ENCODE data around the gene VTN.

VTN gene, protein sequence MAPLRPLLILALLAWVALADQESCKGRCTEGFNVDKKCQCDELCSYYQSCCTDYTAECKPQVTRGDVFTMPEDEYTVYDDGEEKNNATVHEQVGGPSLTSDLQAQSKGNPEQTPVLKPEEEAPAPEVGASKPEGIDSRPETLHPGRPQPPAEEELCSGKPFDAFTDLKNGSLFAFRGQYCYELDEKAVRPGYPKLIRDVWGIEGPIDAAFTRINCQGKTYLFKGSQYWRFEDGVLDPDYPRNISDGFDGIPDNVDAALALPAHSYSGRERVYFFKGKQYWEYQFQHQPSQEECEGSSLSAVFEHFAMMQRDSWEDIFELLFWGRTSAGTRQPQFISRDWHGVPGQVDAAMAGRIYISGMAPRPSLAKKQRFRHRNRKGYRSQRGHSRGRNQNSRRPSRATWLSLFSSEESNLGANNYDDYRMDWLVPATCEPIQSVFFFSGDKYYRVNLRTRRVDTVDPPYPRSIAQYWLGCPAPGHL

DNA sequence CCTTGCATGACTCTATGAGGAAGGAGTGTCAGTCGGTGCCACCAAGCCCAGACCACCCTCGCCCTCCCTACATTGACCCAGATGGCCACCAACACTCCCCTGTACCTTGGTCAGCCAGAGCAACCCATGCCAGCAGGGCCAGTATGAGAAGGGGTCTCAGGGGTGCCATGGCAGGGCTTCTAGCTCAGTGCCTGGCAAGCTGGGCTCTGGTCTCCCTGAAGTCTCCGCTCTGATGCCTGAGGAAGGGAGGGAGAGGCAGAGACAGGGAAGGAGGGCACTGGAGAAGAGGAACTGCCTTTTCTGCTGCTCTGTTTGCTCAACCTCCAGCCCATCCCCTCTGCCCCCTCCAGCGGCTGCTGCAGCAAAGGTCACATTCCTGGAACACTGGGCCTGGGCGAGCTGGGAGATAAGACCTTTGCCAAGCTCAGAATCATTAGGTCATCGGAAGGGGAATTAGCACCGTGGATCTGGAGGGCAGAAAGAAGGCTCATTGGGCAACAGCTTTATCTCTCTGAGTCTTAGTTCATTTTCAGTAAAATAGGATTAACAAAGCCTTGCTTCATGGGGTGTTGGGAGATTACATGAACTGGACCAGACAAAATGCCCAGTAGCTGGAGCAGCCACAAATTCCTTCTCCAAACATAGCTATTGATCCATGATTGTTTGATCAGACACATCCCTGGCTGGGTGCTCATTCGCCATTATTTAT lies at the start of gene VTN:
Gene VTN (minus strand): TSS at position 273 of the 709 bp plus-strand sequence. CDS start 104 bp downstream, at position 169.
- no peak for DNase-seq (ENCODE audit: low read depth in 3 of 3)

DNA sequence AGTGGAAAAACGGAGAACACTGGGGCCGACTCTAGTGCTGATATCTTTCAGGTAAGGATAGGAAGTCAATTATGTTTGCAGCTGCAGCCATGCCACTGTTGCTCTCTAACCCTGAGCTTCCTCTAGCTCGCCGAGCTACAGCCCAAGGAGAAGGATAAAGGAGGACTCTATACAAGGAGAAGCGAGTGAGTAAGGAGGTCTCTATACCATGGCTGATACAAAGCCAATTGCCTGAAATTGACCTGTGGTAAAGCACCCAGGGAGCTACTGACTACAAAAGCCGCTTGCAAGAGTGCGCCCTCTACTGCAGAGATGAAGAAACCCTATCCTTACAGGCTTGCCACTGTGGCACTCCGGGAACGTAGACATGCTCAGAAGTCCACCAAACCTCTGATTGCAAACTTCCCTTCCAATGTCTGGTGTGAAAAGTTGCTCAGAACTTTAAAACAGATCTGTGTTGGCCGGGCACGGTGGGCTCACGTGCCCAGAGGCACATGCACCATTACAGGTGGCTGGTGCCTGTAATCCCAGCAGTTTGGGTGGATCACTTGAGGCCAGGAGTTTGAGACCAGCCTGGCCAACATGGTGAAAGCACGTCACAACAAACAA lies 46.7 kb upstream of the VTN start:
- DNase-seq (ENCODE audit: low read depth in 3 of 3), result peak; percentile 6 to 45 (median 33)

DNA sequence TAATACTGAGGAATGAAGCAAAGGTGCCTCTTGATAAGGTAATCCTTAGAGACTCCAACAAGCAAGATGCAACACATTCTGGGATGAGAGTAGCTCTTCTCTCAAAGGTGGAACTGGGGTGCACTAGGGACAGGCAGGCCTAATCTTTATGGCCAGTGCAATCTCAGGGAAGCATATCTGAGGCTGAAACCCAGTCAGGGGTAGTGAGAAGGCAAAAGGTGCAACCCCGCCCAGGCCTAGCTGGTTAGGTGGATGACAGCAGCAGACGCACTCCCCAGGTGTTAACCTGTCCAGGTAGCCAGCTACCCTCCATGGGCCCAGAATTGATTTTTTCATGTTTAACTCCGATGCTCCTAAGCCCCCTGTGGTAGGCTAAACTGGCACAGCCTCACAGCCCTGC lies 45.8 kb upstream of the VTN start:
- no peak for DNase-seq (ENCODE audit: low read depth in 3 of 3)

DNA sequence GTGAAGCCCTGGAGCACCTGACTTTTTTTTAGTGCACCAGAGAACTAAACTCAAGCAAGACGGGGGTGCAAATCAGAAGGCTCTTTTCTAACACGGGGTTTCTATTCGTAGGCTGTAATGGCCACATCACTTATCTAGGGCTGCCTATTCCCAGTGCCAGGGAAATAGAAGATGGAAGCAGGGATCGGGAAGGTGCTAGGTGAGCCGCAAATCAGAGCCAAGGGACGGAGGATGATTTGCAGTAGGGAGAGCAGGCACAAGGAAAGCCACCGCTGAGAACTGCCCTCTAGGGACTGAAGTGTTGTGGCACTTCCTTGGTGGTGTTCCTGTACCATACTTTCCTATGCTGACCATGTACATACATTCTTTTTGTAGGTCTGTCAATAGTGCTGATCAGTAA lies 43.7 kb upstream of the VTN start:
- DNase-seq (ENCODE audit: low read depth in 3 of 3), result no peak

DNA sequence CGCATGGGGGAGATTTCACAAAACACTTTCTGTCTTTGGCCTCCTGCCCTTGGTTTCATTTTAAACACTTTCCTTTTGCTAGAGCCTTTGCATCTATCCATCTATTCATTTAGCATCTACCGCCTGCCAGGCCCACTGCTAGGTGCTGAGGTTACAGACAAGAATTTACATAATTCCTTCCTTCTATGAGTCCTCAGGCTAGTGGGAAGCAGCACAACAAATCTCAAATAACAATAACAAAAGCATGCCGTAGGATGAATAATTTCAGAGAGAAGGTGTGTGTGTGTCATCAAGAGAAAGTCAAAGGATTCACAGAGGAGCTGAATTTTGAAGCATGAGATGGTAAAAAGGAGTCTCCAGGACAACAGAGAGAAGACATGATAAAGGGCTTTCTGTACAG lies 42.0 kb upstream of the VTN start:
- no peak for DNase-seq (ENCODE audit: low read depth in 3 of 3)

DNA sequence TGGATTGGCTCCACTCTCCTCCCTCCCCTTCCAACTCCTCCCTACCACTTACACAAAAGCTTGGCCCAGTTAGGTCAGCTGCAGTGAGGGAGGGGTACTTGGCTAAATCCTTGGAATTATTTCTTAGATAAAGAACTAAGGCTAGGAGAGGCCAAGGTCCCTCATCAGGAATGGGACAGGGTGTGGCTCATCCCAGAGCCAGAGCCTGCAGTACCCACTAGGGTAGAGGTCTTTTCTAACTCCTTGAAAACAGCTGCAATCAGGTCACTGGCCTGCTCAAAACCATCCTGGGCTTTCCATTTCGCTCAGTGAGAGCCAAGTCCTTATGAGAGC lies 37.8 kb upstream of the VTN start:
- DNase-seq (ENCODE audit: low read depth in 3 of 3), result no peak

DNA sequence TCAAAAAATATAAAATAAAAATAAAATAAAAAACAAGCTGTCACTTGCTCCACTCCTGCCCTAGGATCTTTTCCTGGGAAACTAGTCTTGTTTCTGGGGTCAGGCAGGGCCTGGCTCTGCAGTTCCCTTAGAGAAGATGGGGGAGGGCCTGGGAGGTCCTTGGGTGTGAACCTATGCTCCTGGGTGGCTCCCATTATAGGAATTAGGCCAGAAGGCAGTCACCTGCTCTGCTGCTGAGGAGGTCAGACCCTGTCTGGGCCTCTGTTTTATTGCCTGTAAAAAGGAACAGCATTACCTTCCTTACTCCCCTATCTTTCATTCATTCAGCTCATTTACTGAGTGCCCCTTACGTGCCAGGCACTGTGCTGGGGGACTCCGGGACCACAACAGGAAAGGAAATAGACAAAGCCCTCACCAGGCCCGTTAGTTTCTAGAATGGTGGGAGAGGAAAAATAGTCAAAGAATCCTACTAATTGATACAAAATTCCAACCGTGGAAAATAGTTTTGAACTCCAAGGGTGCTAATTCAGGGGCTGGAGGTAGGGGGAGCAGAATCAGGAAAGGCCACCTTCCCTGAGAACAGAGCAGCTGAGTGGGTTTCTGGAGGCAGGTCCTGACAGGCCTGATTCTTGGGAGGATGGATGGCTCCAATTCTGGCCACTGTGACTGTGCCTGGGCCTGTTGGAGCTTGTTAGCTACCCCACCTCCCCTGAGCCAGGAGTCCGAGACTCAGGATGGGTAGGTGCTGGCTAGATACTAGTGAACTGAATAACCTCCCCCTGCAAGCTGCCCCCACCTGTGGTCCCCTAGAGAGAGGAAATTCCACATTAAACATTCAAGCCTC lies 37.2 kb upstream of the VTN start:
- DNase-seq (ENCODE audit: low read depth in 3 of 3), result no peak

DNA sequence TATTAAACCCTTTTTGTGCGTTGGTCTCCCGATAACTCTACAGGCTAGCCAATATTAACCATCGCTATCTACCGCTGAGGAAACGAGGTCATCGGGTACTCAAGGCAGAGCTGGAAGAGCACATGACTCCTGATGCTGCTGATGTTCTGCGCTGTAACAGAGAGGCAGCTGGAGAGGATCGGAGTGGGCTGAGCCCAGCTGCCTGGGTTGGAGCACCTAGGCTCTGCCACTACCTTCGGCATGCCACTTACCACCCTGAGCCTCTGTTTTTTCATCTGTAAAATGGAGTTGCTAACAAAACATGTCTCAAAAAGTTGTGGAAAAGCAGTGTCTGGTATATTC lies 36.3 kb upstream of the VTN start:
- DNase-seq (ENCODE audit: low read depth in 3 of 3), result no peak

DNA sequence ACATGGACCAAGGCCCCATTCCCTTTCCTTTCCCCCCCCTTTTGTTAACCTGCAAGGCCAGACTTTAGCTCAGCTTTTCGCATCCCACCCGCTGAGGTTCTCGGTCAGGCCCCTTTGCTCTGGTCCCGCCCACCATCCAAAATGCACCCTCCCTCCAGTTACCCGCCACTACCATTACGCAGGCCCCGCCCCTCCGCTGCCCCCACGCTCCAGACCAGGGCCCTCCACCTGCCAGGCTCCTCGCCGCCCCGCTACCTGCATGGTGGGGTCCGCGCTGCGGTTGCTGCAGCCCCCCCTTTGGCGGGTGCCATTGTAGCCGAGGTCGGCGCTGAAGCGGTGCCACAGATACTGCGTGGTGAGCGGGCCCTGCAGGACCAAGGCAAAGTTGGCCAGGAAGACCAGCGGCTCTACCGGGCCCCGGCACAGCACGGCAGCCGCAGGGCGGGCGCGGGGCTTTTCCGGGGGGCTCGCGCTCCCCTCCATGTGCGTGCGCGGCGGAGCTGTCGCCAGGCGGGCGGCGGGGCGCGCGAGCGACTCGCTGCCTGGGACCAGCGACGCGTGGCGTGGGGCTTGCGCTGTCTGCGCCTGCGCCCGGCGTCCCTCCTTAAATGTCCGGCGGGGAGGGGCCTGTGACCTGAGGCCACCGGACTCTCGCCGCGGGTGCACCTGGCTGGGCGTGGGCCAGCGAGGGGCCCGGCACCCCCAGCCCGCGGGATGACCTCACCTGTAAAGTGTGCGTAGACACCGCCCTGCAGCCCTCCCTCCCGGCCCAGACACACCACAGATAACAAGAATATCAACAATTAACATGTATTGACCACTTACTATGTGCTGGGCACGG lies 35.7 kb upstream of the VTN start, which contains the start of gene SLC46A1:
Gene SLC46A1 (minus strand): TSS at position 581 of the 841 bp plus-strand sequence. CDS start 98 bp downstream, at position 483.
- peak; percentile 26 to 72 (median 43) for DNase-seq (ENCODE audit: low read depth in 3 of 3)

DNA sequence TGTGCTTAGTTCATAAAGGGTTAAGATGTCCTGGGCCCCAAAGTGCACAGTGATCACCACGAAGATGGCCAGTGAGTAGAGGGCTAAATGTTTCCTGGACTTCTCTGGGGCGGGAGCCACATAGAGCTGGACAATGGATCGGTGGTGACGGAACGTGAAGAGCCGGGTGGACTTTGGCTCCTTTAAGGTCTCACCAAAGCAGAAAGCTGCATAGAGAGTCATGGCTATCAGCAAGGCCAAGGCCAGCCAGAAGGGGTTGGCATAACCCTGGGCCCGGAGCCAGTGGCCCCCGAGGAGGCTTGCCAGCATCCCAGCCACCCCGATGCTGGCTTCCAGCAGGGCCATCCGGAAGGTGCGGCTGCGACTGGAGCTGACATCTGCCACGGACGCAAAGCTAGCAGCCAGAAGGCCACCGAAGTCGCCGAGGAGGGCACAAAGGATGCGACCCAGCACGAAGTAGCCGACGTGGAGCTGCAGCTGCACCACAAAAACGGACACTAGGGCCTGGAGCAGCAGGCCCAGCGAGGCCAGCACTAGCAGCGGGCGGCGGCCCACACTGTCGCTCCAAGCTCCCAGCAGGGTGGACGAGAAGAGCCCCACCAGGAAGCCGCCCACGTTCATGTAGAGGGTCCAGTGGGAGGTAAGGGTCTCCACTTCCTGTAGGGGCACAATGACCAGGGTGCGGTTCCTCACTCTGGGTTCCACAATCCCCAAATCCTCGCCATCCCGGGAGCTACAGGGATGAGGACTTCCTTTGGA lies 34.9 kb upstream of the VTN start:
- DNase-seq (ENCODE audit: low read depth in 3 of 3), result no peak

DNA sequence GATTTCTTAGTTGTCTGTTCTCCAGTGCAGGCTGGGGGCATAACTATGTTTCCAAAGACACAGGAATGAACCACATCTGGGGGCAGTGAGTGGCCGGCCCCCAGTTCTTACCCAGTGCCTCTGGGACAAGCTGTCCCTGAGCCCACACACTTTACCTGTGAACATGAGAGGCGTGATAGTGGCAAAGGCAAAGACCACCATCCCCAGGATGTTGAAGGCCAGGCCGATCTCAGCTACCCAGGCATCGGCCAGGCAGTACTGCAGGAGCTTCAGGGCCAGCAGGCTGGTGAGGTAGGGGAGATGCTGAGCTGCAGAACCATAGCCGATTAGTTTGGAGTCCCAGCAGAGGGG lies 34.3 kb upstream of the VTN start:
- DNase-seq (ENCODE audit: low read depth in 3 of 3), result no peak

DNA sequence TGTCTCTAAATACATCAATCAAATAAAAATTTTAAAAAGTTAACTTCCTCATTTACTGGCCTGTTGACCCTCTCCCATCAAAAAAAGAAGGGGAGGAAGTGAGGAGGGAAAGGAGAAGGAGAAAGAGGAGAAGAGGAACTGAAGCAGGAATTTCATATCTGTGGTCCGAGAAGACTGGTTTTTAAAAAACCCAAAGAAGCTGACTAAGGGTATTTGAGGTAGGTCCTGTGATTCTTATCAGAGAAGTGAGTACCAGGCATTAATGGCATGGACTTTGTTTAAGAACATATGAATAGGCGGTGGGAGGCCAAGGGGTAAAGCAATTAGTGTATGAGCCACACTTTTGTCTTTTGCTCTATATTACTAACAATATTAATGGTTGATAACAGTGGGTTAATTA lies 33.9 kb upstream of the VTN start:
- DNase-seq (ENCODE audit: low read depth in 3 of 3), result no peak

DNA sequence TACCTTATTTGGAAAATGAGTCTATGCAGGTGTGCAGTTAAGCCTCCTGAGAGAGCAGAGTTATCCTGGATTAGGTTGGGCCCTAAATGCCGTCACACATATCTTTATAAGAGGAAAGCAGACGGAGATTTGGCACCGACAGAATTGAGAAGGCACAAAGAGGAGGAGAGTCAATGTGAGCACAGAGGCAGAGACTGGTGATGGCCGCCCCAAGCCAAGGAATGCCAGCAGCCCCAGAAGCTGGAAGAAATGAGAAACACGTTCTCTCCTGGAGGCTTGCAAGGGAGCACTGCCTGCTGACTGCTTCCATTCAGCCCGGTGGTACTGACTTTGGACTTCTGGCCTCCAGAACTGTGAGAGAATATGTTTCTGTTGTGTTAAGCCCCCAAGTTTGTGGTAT lies 32.7 kb upstream of the VTN start:
- DNase-seq (ENCODE audit: low read depth in 3 of 3), result no peak

DNA sequence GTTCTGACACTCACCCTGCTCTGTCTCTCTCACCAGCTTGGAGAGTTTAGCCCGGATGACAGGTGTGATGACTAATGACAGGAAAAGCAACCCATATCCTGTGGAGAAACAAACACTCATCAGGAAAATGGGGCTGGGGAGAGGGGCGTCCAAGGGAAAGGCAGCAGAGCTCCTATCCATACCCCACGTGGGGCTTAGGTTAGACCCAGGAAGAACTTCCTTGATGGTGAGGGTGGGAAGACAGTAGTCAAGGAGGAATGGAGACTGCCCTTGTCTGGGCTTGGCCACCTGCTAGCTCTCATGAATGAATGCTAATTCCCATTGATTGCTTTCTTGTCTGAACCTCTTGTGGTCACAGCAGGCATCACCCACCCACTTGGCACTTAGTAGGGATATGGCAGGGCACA lies 32.1 kb upstream of the VTN start:
- DNase-seq (ENCODE audit: low read depth in 3 of 3), result no peak

DNA sequence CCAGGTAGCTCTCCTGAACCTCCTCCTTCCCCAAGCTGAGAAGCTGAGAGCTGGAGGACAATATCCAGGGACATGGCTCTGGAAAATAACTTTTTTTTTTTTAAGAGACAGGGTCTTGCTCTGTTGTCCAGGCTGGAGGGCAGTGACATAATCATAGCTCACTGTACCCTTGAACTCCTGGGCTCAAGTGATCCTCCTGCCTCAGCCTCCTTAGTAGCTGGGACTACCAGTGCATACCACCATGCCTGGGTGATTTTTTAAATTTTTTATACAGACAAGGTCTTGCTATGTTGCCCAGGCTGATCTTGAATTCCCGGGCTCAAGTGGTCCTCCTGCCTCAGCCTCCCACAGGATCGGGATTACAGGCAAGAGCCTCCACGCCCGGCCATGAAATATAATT lies 29.7 kb upstream of the VTN start:
- DNase-seq (ENCODE audit: low read depth in 3 of 3), result no peak

DNA sequence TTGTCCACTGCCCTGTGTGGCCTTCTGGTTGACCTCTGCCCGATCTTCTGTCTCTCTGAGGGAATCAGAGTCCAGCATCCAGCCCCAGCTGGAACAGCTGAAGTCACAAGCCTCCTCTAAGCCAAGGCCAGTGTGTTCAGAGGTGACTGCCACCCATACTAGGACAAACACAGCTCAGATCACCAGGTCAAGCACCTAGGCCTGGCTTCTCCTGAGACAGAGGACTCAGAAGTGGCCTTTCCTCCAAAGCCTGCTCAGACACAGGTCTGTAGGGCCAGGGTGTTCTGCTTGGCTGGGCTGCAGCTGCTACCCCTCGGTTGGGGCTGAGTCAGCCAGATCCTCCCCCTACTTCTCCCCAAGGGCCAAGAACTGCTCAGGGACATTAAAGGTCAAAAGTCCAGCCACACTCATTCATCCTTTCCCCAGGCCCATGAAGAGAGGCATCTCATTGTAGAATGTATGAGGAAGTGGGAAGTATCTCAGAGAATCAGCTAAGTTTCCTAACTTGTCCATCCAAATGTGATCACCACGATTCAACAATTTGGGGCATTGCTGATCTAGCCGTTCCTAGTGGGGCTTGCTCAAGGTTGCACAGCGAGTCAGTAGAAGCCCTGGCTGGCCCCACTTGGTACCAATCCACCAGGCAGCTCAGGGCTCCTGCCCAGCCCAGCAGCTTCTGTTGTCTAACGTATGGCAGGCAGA lies 28.3 kb upstream of the VTN start:
- no peak for DNase-seq (ENCODE audit: low read depth in 3 of 3)

DNA sequence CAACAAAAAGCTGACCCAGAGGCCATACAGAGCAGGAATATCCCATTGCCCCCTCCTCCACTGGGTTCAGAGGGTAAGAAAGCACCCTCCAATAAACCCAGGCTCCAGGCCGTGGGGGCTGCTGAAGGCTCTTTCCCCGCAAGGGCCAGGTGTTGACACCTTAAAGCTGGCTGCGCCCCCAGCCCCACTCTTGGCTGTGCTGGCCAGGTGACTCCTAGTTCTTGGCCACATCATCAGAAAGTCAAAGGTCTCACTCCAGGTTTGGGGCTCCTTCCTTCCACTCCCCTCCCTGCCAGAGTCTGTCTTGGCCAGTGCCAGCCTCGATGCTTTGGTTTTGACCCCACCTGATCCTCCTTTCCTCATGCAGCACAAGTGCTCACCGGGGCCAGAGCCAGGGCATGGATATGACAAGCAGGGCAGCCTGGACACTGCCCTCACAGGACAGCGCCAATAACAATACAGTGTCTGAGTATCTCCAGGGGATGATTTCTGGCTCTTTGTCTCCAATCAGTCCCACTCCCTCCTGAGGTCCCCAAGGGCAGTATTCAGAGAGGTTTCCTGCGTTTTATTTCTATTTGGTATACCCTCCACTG lies 27.7 kb upstream of the VTN start:
- DNase-seq (ENCODE audit: low read depth in 3 of 3), result no peak

DNA sequence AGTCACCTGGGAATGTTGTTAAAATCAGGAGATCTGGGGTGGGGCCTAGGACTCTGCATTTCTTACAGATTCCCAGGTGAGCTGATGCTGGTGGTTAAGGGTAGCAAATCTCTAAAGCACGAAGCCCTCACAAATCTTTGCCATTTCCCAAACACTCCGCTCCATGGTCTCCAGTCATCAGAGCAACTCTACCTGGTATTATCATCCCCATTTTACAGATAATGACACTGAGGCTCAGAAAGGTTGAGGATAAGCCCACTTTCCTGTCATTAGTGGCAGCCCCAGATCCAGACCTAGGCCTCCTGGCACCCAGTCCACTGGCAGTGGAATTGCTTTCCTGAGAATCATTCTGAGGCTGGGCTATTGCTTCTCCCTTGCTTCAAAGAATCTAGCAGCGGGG lies 27.2 kb upstream of the VTN start:
- DNase-seq (ENCODE audit: low read depth in 3 of 3), result no peak

DNA sequence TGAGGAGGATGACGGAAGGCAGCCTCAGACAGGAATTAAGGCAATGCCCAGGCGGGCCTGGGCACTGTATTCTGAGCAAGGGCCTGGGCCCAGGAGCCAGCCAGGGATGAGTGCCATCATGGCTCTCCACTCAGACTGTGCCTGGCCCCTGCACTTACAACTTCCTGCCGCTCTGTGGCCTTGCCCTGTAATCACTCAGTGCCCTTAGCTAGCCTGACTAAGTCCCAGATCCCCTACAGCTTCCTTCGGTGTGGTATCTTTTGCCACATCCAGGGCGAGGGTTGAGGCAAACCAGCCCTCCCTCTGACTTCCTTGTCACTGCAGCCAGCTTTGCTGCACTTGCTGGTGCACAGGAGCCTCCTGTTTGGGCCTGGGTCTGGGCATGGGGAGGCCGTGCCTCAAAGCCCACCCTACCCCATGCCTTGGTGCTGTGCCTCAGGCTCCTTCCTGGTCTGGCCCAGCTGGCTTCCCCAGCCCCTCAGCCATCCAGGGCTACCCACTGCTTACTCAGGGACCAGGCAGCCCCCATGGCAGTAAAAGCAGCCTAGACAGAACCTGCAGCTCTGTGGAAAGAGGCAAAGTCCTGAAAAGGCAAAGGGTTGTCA lies 26.6 kb upstream of the VTN start:
- DNase-seq (ENCODE audit: low read depth in 3 of 3), result no peak

Data from stimulated activated CD4-positive, alpha-beta T cell treated with anti-CD3 and anti-CD28 coated beads, TNF-alpha, amount 100 ng/mL, for 24 hours (primary cell).